LNCaP clone FGC (cell line): ENCODE results near the gene OR5B21.

Source experiments
- DNase-seq: peaks from one replicate; pipeline ENCODE4 v3.0.0-alpha.2; 2011; ENCODE audit warnings: low read depth
- H3K4me3 ChIP-seq: 2 replicates; pipeline ENCODE4 v1.5.1; 2011; ENCODE audit warnings: mild to moderate bottlenecking, low read depth, low read length, control low read depth
- TF ChIP-seq, protein P1 (sequence below): IDR thresholded peaks from 2 replicates; pipeline ENCODE4 v1.5.1; 2012; ENCODE audit warnings: mild to moderate bottlenecking; ENCODE audit not compliant: control insufficient read depth, insufficient read depth; ENCODE audit errors: extremely low read depth

The OR5B21 gene

GRCh38 chr11:58508005-58508404, at the start of gene OR5B21:
Gene OR5B21 (minus strand): TSS chr11:58508105. CDS start chr11:58508105, 0 bp downstream.
- no peak for DNase-seq
- no peak within 1 kb of the TSS for H3K4me3 ChIP-seq
- TF ChIP-seq, protein P1, sequence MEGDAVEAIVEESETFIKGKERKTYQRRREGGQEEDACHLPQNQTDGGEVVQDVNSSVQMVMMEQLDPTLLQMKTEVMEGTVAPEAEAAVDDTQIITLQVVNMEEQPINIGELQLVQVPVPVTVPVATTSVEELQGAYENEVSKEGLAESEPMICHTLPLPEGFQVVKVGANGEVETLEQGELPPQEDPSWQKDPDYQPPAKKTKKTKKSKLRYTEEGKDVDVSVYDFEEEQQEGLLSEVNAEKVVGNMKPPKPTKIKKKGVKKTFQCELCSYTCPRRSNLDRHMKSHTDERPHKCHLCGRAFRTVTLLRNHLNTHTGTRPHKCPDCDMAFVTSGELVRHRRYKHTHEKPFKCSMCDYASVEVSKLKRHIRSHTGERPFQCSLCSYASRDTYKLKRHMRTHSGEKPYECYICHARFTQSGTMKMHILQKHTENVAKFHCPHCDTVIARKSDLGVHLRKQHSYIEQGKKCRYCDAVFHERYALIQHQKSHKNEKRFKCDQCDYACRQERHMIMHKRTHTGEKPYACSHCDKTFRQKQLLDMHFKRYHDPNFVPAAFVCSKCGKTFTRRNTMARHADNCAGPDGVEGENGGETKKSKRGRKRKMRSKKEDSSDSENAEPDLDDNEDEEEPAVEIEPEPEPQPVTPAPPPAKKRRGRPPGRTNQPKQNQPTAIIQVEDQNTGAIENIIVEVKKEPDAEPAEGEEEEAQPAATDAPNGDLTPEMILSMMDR, result no peak

DNA sequence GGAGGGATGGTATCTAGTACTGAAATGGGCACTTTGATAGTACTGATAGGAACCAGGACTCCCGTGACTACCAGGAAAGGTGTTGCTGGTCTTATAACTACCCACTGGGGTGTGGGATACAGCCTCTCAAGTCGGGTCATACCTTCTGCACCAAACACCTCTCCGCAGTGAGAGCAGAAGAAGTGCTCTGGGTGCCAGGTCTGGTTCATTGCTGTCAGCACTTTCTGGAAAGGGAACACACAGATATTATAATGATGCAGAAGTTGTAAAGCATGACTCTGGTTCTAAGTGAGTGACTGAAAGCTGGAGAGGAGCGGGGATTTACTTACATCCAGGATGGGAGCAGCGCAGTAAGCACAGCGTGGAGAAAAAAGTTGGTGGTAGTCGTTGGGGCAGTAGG, 41.7 kb upstream of the OR5B21 start:
- TF ChIP-seq, protein P1, result no peak
- H3K4me3 ChIP-seq, result no peak overlapping the region
- DNase-seq, result no peak

GRCh38 chr11:58546841-58547240, 38.9 kb upstream of the OR5B21 start:
- no peak overlapping the region for H3K4me3 ChIP-seq
- DNase-seq, result no peak
- TF ChIP-seq, protein P1, result no peak

- DNase-seq, result no peak
- TF ChIP-seq, protein P1, result no peak
- no peak overlapping the region for H3K4me3 ChIP-seq
Observed at GRCh38 chr11:58531865-58532341, 24.0 kb upstream of the OR5B21 start.

- H3K4me3 ChIP-seq, result no peak overlapping the region
- TF ChIP-seq, protein P1, result no peak
- DNase-seq, result no peak
Observed at GRCh38 chr11:58530236-58530635, 22.3 kb upstream of the OR5B21 start.

DNA sequence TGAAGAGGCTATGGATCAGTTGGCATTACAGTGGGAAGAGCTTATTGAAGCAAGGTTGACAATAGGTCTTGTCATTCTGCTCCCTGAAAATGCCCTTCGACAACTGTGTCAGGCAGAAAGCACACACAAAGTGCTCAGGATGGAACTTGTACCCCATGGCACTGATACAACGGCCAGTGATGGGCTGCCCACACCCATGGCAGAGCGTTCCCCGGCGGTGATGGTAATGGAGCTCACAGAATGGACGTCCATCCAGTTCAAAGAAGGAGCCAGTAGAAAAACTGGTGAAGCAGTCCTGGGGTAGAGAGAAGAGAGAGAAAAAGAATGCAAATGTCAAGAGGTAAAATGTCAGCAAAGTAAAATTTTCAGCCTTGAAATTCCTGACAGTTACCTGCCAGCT, 19.5 kb upstream of the OR5B21 start:
- TF ChIP-seq, protein P1, result no peak
- no peak for DNase-seq
- H3K4me3 ChIP-seq, result no peak overlapping the region

- no peak overlapping the region for H3K4me3 ChIP-seq
- DNase-seq, result no peak
- TF ChIP-seq, protein P1, result no peak
Observed at GRCh38 chr11:58526721-58527120, 18.8 kb upstream of the OR5B21 start.
